Heart left ventricle (tissue), 16 donors: Measurements from ENCODE around the gene HEPACAM. TPM values are rescaled to one million over a fixed set of nuclear protein-coding genes. Genes with fewer than 3 reads are reported as not detected.

Source experiments
- ATAC-seq, 4 donors: fragments of 200-7000 bp; cut with Tn5 transposase; one replicate each; pipeline ENCODE4 v1.9.1; 2020 to 2022; ENCODE audit warnings: moderate library complexity in 4 of 4, mild to moderate bottlenecking in 3 of 4, moderate number of reproducible peaks in 1 of 4
- DNase-seq, 5 donors: peaks; one replicate each; pipeline ENCODE4 v3.0.0-alpha.2; 2020
- H3K27ac ChIP-seq, 12 donors: fragments of 200-600 bp; sonication (generic) in 4 of 12; one replicate each; pipeline versions ENCODE4 v1.5.0 to v1.8.0; 2016 to 2022; ENCODE audit warnings: mild to moderate bottlenecking in 2 of 12
- H3K27me3 ChIP-seq, 9 donors: fragments of 200-600 bp; sonication (generic) in 2 of 9; one replicate each; pipeline versions ENCODE4 v1.5.1 to v1.8.0; 2016 to 2022; ENCODE audit warnings: mild to moderate bottlenecking in 3 of 9
- H3K36me3 ChIP-seq, 9 donors: fragments of 200-600 bp; sonication (generic) in 2 of 9; one replicate each; pipeline versions ENCODE4 v1.5.0 to v1.8.0; 2018 to 2022; ENCODE audit warnings: mild to moderate bottlenecking in 2 of 9
- H3K4me1 ChIP-seq, 12 donors: fragments of 200-600 bp; sonication (generic) in 4 of 12; one replicate each; pipeline versions ENCODE4 v1.5.0 to v1.8.0; 2016 to 2022; ENCODE audit warnings: mild to moderate bottlenecking in 3 of 12
- H3K4me3 ChIP-seq, 12 donors: fragments of 200-600 bp; sonication (generic) in 4 of 12; one replicate each; pipeline versions ENCODE4 v1.5.0 to v1.8.0; 2017 to 2022; ENCODE audit warnings: mild to moderate bottlenecking in 9 of 12, moderate library complexity in 4 of 12
- H3K9me3 ChIP-seq, 12 donors: fragments of 200-600 bp; sonication (generic) in 4 of 12; one replicate each; pipeline versions ENCODE4 v1.5.0 to v1.8.0; 2016 to 2022; ENCODE audit warnings: mild to moderate bottlenecking in 1 of 12
- POLR2A ChIP-seq, 2 donors: fragments of 450-650 bp; IDR thresholded peaks; one replicate each; pipeline ENCODE4 v1.6.1; 2017; ENCODE audit warnings: antibody characterized with exemption in 2 of 2, mild to moderate bottlenecking in 2 of 2, moderate library complexity in 2 of 2
- WGBS, 4 donors: extraction: QIAGEN DNeasy Blood & Tissue Kit in 2 of 4; methylation state at CpG; one replicate each; pipeline versions ENCODE4 v1.1.5 to v1.1.7; 2013 to 2018; 5-methylcytosine and 5-hydroxymethylcytosine counted together
- intact Hi-C, 10 donors: fragments of 100-400 bp; cut with DNase I; formaldehyde crosslinking; loops; one replicate each; pipeline versions ENCODE4 v1.11.1 to v1.14.2; 2022
- polyA plus RNA-seq, 2 donors: library from polyadenylated mRNA; stranded (reverse); fragments of 200-250 nt; gene quantifications; one replicate each; pipeline ENCODE4 v1.2.3, GENCODE V29; 2013
- total RNA-seq, 9 donors: library from RNA; depleted of rRNA in 2 of 9; stranded (reverse); fragments of >200 nt in 2 of 9; fragmentation: NEBNext Ultra II Directional in 3 of 9; extraction: Animal tissue kit (Norgen Biotek cat#: 25700) in 3 of 9; gene quantifications; one replicate each; pipeline versions ENCODE4 v1.1.0 to v1.2.4, GENCODE V29; 2016 to 2023
- TF ChIP-seq, protein P1 (sequence below), 12 donors: fragments of 200-600 bp; sonication (generic) in 4 of 12; IDR thresholded peaks; one replicate each; pipeline versions ENCODE4 v1.5.0 to v1.8.0; 2018 to 2022; ENCODE audit warnings: antibody characterized with exemption in 12 of 12, mild to moderate bottlenecking in 5 of 12
- donor health status: ischemic (EF 13 %, LVEDD 7.1; RV severe dilation, severe dysfunction).
- donor health status: healthy with polysubstance abuse.
- donor health status: DM: no; HTN: yes; CAD: no.
- donor health status: DM: no; HTN: no; CAD: no.
- donor health status: ischemic (EF 25% LVEDD 6.9; RV normal size, moderate dysfunction).
- donor health status: ischemic (EF 25% LVEDD 5.7; RV mildly dilated, moderate dysfunction).
- donor health status: healthy.
- donor health status: DM: yes; HTN: yes; CAD: no.
- donor health status: ischemic (EF 35%, LVEDD 5.7; RV mildly dilated, moderate dysfunction).
- donor health status: nonischemic (EF 11% LVEDD 7.7; RV severe dilation, severe dysfunction).
- donor health status: DM: yes; HTN: yes; CAD: no.
- donor health status: PGD.
- donor health status: ischemic (EF 29% LVEDD 5.4; RV normal size, mild dysfunction).
- donor health status: nonischemic (EF 23%, LVEDD 6.1; RV moderate dilation, normal function).

The HEPACAM gene
- total and polyA plus RNA-seq, 11 donors, result 0.07 to 2.6 (median 0.38) TPM; not detected in 4

GRCh38 chr11:124876818-124877630, 58.8 kb downstream of the HEPACAM start:
- Histone ChIP-seq H3K9me3 (no peaks in the 10 kb centered on the region), H3K27ac (peak overlapping the region in 11 of 12 donors; percentile 36 to 98 (median 89)), H3K27me3 (peaks cover 0 to 42% (median 13%) of the 10 kb centered on the region in 9 donors), H3K4me3 (peak overlapping the region; percentile 1 to 82 (median 60)), H3K4me1 (peaks cover 0 to 36% (median 21%) of the 10 kb centered on the region in 12 donors), H3K36me3 (no peaks in the 10 kb centered on the region)
- no peak for ATAC-seq
- WGBS, 4 donors, result 16 to 20% (median 19%) methylated on average over 29 to 30 of the region's 30 CpGs
- intact Hi-C loops, result loop anchor here in 7 of 10 donors (2.0 to 10.0 kb wide), 7 partner anchors 20 to 120 kb away; partner anchors contain the start of genes CCDC15 (in 5 of the 7) and ROBO4 (in 1 of the 7)
- peak in 2 of 5 donors; percentile 29 to 32 for DNase-seq
- TF ChIP-seq, protein P1, sequence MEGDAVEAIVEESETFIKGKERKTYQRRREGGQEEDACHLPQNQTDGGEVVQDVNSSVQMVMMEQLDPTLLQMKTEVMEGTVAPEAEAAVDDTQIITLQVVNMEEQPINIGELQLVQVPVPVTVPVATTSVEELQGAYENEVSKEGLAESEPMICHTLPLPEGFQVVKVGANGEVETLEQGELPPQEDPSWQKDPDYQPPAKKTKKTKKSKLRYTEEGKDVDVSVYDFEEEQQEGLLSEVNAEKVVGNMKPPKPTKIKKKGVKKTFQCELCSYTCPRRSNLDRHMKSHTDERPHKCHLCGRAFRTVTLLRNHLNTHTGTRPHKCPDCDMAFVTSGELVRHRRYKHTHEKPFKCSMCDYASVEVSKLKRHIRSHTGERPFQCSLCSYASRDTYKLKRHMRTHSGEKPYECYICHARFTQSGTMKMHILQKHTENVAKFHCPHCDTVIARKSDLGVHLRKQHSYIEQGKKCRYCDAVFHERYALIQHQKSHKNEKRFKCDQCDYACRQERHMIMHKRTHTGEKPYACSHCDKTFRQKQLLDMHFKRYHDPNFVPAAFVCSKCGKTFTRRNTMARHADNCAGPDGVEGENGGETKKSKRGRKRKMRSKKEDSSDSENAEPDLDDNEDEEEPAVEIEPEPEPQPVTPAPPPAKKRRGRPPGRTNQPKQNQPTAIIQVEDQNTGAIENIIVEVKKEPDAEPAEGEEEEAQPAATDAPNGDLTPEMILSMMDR (IDR thresholded peaks at IDR 0.05), result no peak

DNA sequence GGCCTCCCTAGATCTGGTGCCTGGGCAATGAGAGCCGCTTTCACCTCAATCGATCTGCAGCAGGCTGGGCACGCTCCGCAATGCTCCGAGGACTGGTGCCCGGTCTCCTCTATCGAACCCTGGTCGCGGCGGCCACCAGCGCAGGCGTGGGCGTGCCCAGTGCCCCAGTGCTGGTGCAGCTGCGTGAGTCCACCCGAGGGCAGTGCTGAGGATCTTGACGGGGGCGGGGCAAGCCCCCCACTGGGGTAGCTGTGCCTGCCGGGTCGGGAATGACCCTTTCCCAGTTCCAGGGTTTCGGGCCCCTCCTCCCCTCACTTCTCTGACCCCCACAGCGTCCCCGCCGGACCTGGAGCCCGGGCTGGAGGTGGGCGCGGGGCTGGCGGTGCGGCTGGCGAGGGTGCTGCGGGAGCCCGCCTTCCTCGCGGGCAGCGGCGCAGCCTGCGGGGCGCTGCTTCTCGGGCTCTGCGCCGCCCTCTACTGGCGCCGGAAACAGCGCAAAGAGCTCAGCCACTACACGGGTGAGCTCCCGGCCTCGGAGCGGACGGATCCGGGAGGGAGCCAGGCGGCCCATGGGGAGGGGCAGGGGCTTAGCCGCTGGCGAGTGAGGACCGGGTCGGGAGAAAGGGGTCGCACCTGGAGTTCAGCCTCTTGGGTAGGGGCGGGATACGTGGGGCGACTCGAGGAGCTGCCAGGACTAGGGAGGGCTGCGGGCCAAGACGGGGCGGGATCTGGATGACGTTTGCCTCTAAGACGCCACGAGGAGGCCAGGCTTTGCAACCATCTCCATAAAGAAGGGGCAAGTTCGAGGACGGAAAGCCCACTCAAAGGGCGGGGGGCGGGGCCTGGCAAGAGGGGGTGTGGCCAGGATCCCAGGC, 59.7 kb downstream of the HEPACAM start:
- TF ChIP-seq POLR2A (IDR thresholded peaks at IDR 0.05), result no peak
- TF ChIP-seq, protein P1 (IDR thresholded peaks at IDR 0.05), result peak; percentile 47 to 92 (median 76)
- 1 to 4% (median 2%) methylated on average over 29 to 69 of the region's 69 CpGs for WGBS, 4 donors
- intact Hi-C loops, result loop anchor here in 8 of 10 donors (2.0 to 10.0 kb wide), 7 partner anchors 21 to 119 kb away; partner anchors contain the start of genes CCDC15 (in 5 of the 8) and ROBO4 (in 1 of the 8)
- Histone ChIP-seq H3K4me3 (peak overlapping the region; percentile 1 to 82 (median 60)), H3K27ac (peak overlapping the region; percentile 70 to 98 (median 88)), H3K9me3 (no peaks in the 10 kb centered on the region), H3K4me1 (peaks cover 0 to 31% (median 20%) of the 10 kb centered on the region in 12 donors), H3K36me3 (no peaks in the 10 kb centered on the region), H3K27me3 (peaks cover 0 to 51% (median 14%) of the 10 kb centered on the region in 9 donors)
- peak; percentile 89 to 91 (median 89) for DNase-seq
- ATAC-seq, result peak; percentile 79 to 92 (median 90)

DNA sequence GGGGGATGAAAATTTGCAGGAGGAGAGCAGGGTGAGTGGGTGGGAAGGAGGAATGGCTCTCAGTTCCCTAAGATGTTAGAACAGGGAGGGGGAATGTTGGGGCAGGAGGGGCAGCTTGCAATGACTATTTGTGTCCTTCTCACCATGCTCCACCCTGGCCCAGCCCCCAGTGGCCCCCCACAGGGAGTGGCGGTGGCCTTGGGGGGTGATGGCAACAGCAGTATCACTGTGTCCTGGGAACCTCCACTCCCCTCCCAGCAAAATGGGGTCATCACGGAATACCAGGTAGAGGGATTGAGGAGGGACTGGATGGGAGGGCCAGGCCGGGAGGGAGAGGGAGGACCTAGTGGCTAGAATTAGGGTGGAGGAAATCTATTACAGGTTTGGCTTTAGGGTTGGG, 60.4 kb downstream of the HEPACAM start:
- Histone ChIP-seq H3K27me3 (peaks cover 5 to 58% (median 22%) of the 10 kb centered on the region in 9 donors), H3K9me3 (no peaks in the 10 kb centered on the region), H3K4me3 (peak overlapping the region in 8 of 12 donors; percentile 39 to 82 (median 62)), H3K4me1 (peaks cover 0 to 31% (median 20%) of the 10 kb centered on the region in 12 donors), H3K27ac (peak overlapping the region in 2 of 12 donors; percentile 77 to 89), H3K36me3 (no peaks in the 10 kb centered on the region)
- ATAC-seq (no peak), DNase-seq (peak in 1 of 5 donors; percentile 19)
- no peak for TF ChIP-seq POLR2A (IDR thresholded peaks at IDR 0.05)
- TF ChIP-seq, protein P1 (IDR thresholded peaks at IDR 0.05), result no peak
- WGBS, 4 donors, result 47 to 69% (median 56%) methylated on average over 3 of the region's 3 CpGs
- intact Hi-C loops, result loop anchor here in 7 of 10 donors (2.0 to 10.0 kb wide), 5 partner anchors 49 to 118 kb away; partner anchors contain the start of gene CCDC15 (in 5 of the 7)
